HG03103 (cell line): Measurements from ENCODE around the gene RELN.
"Not testable (repeated sequence)": the region's sequence is repeated elsewhere in the genome, so short reads cannot be mapped to it uniquely, and the experiment has no call there.

Source experiments
- ATAC-seq: cut with Tn5 transposase; IDR thresholded peaks from one replicate; pipeline ENCODE4 v1.9.1; 2021; ENCODE audit warnings: low read depth; ENCODE audit not compliant: unreplicated experiment

Gene RELN

DNA sequence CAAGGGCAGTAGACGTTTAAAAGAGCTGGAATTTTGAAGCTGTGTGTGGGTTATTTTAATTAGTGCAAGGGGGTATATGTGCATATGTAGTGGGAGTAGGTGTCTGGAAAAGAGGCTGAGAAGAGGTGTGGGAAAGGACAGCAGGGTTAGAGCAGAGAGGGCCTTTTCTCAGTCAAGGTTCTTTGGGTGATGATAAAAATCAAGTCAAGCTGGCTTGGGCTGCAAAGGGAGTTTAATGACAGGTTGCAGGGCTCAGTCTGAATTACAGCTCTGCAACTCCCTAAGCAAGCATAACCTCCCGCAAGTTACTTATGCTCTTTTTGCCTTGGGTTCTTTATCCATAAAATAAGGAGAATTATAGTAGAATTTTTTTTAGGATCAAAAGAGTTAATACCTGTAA is 83.5 kb downstream of the RELN start:
- no peak for ATAC-seq

DNA sequence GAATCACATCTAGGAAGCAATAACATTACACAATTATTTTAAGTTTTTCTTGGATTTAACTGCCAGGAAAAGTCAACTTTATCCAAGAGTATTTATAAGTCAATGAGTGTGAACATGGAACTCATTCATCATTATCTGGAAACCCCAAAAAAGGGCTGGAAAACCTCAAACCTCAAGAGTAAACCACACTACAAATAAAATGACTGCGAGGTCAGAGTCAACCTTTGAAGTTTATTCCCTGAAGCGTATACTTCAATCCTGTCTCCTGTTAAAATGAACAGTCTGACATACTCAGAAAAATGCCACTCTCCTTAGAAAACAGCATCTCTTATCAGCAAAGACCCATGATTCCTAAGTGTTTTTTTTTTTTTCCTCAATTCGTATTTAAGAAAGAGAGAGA is 86.5 kb downstream of the RELN start:
- no peak for ATAC-seq

DNA sequence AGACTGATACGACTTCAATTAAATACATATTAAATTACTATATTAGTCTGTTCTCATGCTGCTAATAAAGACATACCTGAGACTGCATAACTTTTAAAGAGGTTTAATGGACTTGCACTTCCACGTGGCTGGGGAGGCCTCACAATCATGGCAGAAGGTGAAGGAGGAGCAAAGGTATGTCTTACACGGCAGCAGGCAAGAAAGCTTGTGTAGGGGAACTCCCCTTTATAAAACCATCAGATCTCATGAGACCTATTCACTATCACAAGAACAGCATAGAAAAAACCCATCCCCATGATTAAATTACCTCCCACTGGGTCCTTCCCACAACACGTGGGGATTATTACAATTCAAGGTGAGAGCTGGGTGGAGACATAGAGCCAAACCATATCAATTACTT is 92.6 kb downstream of the RELN start:
- not testable (repeated sequence) for ATAC-seq

DNA sequence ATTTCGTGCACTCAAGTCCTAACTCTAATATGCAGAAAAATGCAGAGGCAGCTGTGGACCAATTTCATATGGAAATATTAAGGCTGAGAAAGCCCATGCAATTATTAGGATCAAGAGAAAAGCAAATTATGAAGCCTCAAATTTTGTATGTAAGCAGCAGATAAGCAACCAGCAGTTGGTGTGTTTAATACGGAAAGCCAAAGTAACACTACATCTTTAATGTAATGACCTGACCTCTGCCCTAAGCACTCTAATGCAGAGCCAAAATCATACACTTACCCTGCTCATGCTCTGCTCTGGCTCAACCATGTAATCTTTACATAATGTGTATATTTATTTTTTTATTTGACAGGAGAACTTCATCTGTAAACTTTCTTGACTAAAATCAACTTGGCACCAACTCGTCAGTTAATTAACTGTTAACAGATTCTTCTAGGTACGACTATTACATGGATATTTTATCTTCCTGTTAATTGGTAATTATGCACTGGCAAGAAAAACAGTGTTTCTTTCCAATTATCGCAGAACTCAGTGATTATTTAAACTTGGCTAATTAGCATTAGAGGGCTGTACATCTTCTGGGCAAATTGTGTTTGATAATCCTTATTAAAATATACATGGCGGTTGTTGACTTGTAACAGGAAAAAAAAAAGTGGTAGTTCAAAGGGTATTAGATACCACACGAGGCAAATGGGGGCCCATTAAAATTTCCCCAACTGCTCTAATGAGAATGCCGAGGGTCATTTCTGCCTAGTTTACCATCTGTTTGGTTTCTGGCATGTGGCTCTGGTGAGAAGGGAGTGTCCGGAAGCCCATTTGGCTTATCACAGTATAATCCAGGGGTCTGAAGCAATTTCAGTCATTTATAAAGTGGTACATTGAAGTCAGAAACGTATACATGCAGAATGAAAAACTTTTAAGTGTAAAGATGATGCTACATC is 94.5 kb downstream of the RELN start:
- no peak for ATAC-seq

DNA sequence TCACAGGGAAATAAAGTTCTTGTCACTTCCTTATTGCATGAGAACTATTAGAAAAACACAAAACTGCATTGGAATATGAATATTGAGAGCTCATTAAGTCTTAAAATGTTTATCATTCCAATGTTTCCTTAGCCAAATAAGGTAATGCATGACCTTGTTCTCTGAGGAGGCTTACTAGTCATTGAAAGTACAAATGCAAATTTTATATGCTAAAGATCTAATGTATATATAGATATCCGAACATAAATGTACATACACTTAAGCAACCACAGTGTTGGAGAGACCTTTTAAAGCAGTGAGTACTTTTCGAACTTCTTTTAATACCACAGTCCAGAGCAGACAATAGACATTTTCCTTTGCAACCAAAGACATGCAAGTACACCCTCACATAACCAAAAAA is 96.1 kb downstream of the RELN start:
- ATAC-seq: no peak

DNA sequence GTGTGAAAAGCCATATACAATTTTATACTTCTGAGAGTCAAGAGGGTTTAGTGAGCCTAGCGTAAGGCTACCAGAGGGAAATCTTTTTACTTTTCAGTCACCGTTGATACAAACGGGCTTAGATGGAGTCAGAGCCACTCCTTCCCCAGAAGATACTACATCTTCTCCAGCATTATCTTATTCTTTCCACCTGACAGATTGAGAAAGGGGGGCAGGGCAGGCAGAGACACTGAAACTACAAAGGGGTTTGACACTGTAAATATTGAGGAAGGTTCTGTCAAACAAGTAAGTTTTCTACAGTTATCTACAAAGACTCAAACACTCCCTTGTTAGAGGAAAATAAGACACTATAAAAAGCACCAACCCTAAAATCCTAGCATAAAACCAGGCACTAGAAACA is 100.0 kb downstream of the RELN start:
- no peak for ATAC-seq

DNA sequence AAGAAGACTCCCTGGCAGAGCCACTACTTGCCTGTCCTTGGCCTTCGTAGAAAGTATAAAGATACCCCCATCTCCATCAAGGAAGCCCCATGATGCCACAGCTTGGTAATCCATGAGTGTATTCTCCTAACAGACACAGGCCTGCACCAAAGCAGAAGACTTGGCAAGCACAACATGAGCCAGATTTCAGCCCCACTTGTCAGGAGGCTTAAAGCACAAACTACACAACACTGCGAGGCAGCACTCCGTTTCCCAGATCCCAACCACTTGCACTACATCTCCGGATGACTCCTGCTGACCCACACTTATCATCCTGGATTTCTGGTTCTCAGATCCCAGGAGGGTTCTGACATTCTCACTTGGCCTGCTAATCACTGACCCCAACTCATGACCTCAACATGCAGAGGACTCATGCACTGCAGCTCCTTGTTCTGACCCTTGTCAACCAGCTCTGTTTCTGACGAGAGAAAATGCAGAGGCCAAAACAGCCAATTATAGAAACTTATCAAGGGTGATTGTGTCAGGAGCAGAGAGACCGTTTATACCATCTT is 100.8 kb downstream of the RELN start:
- ATAC-seq: no peak

DNA sequence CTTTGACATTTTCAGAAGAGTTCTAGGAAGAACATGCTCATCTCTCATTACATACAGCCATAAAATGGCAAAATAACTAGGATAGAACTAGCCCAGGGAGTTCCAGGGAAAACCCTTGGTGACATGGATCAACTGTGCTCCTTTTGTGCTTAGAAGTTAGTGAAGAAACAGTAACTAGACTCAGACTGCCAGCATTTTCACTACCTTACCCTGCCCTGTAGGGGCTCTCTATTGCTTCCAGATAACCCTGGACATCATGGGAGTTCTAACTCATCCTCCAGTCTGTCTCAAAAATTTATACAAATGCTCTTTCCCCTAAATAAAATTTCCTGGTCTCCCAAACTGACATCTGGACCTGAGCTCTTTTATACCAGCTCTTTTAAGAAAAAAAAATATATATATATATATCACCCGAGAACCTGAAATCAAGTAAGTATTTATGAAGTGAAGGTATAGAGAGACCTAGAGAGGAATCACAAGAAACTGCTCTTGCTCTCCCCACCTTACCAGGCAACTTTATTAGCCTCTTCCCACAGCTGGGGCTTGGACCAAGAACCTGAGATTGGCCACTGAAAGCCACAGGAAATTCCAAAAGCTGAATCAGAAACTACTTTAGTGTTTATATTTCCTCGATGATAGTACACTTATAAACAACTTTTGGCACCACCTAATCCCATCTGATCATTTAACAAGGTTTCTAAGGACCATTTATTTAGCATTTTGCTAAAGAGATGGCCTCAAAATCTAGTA is 101.4 kb downstream of the RELN start:
- ATAC-seq: no peak

DNA sequence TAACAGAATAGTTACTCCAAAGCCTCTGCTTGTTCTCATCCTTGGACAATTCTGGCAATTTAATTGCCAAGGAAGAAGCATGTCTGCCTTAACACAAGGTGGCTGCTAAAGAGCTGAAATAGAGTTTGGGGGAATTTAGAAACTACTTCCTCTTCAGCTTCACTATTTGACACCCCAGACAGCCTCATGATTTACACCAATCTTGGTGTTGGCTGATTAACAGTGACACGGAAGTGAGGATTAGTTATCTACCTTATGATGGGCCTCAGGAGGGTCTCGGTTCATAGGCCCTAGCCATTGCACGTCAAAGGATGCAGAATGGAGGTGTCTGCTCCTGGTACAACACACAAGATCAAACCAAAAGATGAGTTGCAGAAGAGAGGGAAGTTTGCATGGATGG is 102.4 kb downstream of the RELN start:
- ATAC-seq: no peak

DNA sequence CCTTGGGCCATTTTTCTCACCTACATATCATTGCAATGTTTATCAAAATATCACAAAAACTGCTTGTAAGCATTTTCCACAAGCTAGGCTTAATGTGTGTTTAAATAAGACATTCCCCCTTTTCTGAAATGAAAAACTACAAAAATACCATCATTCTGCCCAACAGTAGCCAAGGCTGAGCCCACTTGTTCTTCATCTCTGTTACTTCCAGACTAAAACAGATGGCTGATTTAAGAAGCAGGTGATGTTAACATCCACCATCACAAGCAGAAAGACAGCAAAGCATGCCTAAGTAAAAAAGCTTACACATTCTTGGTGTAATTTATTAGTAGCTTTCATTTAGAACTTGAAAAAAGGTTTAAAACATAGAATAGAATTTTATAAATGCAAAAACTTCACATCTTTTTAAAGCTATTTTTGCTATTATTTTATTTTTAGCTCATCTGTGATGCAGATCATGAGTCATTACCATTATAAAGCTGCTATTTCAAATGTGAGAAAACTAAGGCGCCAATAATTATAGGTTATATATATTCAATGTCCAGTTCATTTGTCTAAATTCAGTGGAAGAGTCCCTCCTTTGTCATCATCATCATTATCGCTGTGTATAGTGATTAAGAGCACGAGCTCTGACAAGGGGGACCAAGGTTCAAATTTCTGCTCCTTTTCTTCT is 109.4 kb downstream of the RELN start:
- ATAC-seq: no peak

DNA sequence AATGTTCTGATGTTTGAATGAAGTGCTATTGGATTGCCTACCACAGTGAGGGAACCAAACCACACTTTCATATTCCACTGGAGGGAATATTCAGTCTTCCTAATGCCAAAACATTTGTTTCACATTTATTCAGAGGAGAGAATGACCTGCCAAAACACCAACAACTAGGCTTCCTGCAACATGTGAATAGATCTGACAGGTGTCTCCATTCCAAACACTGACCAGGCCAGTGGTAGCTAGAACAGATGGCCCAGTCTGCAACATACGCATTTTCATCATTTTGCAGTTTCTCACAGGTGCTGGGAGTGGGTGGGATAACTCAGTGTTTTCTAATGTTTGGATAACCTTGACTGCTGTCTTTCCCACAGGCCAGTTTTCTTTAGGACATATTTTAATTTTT is 110.0 kb downstream of the RELN start:
- no peak for ATAC-seq

DNA sequence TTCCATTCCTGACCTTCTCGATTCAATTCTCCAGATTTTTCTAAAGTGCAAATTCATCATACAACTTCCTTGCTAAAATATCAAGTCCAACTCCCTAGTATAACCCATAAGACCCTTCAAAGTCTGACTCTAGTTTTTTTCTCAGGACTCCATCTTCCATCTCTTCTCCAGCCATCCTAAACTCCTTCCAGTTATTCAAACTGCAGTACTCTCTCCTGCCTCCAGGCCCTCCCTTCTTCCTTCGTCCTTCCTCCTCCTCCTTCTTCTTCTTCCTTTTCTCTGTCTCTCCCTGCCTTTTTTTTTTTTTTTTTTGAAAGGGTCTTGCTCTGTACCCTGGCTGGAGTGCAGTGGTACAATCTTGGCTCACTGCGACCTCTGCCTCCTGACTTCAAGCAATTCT is 111.9 kb downstream of the RELN start:
- ATAC-seq: no peak

DNA sequence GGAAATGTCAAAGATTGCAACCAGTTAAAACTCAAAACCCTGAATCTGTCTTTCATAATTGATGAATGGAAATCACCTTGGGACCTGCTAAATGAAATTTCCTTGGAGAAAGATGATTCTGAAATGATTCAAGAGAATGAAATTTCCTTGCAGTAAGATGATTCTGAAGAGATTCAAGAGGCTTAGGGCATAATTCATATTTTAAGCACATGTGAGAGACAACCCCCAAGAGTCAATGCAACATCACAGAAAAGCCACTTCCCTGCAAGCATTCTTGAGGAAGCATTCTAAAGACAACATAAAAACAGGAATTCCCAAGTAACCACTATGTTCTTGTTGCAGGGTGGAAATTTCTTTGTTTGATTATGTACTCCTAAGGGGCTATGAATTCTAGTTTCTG is 113.7 kb downstream of the RELN start:
- ATAC-seq: no peak

DNA sequence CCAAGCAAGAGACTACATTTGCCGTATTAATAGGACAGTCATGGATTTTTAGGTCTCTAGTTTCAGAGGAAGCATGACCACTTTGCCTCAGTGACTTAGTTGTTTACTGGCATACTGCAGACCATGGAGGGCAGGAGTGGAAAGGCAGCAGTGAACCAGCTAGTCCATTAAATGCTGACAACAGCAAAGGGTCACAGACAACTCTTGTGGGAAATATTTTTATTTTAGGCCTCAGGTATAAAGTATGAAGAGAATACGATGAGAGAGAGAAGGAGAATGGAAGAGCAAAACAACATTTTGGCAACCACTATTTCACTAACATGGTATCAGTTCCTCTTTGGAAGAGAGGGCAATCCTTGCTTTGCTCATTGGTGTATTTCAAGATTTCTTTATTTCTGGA is 118.0 kb downstream of the RELN start:
- no peak for ATAC-seq

DNA sequence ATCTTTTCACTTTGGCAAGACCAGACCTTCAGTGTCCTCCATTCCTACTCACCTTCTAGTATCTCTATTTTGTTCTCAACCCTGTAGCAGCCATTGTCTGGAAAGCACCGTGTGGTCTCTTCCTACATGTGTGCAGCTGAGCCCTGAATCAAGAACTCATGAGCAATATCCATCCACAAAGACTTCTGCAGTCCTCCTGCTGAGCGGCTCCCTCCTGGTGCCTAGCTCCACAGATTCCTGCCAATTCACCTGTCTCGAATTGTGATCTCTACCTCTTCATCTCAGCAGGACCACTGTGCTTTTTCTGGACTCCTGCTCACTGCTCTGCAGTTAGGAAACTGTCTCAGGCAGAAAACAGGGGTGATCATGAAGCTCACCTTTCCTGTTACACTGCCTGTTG is 118.8 kb downstream of the RELN start:
- ATAC-seq: no peak

DNA sequence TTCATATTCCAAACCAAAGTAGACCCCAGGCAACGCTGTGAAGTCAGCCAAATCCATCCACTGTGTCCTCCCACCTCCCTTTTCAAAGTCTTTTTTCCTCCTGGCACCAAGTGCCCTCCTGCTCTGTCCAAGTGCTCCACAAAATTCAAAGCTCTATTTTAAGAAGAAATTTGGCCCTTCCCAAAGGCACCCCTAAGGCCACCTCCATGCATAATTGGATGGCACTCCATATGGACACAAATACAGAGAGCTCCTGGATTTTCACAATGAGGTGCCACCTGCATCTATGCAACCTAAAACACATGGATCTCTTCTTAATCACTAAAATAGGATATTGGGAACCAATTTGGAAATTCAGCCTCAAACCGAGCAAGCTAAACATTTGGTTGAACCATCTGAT is 121.6 kb downstream of the RELN start:
- ATAC-seq: no peak

DNA sequence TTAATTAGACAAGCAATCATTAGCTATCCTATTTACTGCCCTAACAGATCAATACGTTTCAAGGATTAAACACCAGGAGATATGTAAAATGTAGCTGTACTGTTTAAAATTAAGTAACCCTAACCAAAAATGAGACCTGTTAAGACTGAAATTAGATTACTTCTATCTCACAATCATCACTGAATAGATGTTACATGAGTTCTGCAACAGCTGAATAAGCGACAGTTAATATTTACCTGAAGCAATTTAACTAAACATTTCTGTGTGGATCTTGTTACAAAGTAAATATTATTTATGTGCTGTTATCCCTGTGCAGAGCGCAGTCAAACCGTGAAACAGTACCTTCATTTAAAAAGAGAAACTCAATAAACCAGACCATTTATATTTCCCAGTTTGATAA is 122.5 kb downstream of the RELN start:
- ATAC-seq: no peak

DNA sequence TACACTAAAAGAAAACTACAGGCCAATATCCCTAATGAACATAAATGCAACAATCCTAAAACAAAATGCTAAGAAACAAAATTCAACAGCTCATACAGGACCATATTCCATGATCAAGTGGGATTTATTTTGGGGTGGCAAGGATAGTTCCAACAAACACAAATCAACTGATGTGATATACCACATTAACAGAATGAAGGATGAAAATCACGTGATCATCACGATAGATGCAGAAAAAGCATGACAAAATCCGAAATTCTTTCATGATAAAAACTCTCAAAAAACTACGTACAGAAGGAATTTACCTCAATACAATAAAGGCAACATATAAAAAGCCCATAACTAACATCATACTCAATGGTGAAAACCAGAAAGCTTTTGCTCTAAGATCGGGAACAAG is 124.0 kb downstream of the RELN start:
- ATAC-seq: no peak

DNA sequence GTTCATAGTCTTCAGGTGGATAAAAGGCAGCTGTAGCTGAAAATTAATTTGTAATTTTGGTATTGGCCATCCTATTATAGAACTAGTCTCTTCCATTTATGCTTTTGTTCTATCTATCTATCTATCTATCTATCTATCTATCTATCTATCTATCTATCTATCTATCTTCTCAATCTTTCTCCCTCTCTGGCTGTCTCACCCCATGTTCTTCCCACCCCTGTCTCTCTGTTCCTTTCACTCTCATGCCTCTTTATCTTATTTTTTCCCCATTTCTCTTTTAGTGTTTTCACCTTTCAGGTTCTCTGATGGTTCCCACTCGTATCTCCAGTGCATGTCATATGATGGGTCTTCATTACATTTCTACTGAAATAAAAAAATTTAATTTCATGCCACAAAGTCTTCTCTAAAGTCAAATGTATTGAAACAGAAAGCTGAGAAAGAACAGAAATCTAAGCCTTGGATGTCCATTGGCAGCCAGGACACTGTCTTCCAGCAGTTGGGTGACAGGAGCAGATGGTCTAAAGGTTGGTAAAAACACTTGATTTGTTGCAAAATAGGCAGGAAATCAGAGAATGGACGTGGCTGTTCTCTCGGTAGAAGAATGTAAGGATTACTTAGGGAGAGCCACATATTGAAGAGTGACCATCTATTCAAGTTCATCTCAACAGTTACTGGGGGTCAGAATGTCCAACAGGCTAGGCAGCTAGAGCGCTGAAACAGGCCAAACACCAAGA is 127.0 kb downstream of the RELN start:
- no peak for ATAC-seq

DNA sequence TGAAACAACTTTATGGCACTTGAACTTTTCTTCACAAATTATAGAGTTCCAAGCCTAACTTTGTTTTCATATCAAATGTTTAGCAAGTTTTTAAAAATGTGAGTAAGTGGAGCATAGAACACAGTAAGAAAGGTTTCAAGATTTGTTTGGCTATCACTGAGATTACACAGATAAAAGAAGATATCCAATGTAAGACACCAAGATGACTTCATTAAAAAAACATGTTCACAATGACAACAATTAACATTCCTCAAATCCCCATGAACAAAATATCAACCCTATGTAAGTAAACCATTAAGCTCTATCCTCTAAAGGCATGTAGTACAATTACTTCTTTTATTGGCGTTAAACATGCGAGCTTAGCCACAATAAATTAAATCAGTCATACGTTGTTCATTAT is 129.7 kb downstream of the RELN start:
- ATAC-seq: no peak
